Measurements from ENCODE around the gene AXIN1.

DNA sequence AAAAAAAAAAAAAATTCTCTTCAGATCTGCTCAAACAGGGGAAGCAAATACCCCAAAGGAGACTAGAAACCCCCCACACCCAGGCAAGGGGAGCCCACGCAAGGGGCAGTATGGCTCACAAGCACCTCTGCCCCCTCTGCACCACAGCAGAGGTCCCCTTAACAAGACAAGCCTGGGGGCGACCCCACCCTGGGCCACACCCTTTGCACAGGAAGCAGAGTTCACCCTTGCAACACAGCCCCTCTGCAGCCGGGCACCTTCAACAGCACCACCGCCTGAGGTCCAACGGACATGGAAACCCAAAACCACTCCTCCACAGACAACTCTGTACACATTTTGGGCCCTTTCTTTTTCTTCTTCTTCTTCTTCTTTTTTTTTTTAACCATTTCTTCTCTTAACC is 12.8 kb downstream of the AXIN1 start:
- TF ChIP-seq POLR2A (IDR thresholded peaks at IDR 0.05) (no peak), EP300 (IDR thresholded peaks at IDR 0.05) (no peak)
- TF ChIP-seq, protein P1, sequence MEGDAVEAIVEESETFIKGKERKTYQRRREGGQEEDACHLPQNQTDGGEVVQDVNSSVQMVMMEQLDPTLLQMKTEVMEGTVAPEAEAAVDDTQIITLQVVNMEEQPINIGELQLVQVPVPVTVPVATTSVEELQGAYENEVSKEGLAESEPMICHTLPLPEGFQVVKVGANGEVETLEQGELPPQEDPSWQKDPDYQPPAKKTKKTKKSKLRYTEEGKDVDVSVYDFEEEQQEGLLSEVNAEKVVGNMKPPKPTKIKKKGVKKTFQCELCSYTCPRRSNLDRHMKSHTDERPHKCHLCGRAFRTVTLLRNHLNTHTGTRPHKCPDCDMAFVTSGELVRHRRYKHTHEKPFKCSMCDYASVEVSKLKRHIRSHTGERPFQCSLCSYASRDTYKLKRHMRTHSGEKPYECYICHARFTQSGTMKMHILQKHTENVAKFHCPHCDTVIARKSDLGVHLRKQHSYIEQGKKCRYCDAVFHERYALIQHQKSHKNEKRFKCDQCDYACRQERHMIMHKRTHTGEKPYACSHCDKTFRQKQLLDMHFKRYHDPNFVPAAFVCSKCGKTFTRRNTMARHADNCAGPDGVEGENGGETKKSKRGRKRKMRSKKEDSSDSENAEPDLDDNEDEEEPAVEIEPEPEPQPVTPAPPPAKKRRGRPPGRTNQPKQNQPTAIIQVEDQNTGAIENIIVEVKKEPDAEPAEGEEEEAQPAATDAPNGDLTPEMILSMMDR (IDR thresholded peaks at IDR 0.05): no peak
